ENCODE data around the gene GNG4. TPM values are rescaled to one million over a fixed set of nuclear protein-coding genes. Genes with fewer than 3 reads are reported as not detected.

The GNG4 gene
- total and polyA plus RNA-seq, 9 of the 15 experiments (the other 6 are each of a cell fraction or from before 2014, with no cell fraction given) = 0.06 to 0.58 (median 0.08) TPM; not detected in 4

GRCh38 chr1:235584973-235585372, 64.6 kb downstream of the GNG4 start (continued):
- no peak for TF ChIP-seq ZNF740 (CRISPR knock-in tag; IDR thresholded peaks at IDR 0.05)
- TF ChIP-seq ZNF740 (tag; IDR thresholded peaks at IDR 0.05) = no peak
- no peak for TF ChIP-seq DNMT1 (IDR thresholded peaks at IDR 0.05)
- TF ChIP-seq ZSCAN32 (CRISPR knock-in tag; IDR thresholded peaks at IDR 0.05) = no peak
- no peak for TF ChIP-seq ZNF217 (CRISPR knock-in tag; IDR thresholded peaks at IDR 0.05)
- no peak for TF ChIP-seq SIN3A (IDR thresholded peaks at IDR 0.05; ENCODE audit: borderline replicate concordance in 2 of 2, control insufficient read depth in 1 of 2, low read depth in 2 of 2, low read length in 2 of 2)
- TF ChIP-seq RFX7 (CRISPR knock-in tag; IDR thresholded peaks at IDR 0.05) = no peak
- no peak for TF ChIP-seq ID3 (CRISPR knock-in tag; IDR thresholded peaks at IDR 0.05)
- TF ChIP-seq ID3 (tag; IDR thresholded peaks at IDR 0.05) = no peak

GRCh38 chr1:235583511-235584001, 66.0 kb downstream of the GNG4 start:
- Histone ChIP-seq H4K20me1 (replicated peaks; ENCODE audit: control insufficient read depth, insufficient read depth, low read length) (no peaks in the 10 kb centered on the region; the same call in 1 of the 2 replicates), H3K4me2 (ENCODE audit: insufficient read depth, low read length) (no peak overlapping the region), H3K9me1 (ENCODE audit: control insufficient read depth, insufficient read depth, low read length) (no peaks in the 10 kb centered on the region), H3K9me3 (replicated peaks; ENCODE audit: control insufficient read depth, insufficient read depth, low read depth, low read length) (no peaks in the 10 kb centered on the region), H3K79me2 (ENCODE audit: control insufficient read depth, insufficient read depth, low read length) (no peaks in the 10 kb centered on the region), H3K4me3 (no peak overlapping the region), H3K4me1 (replicated peaks in 1 of 2; ENCODE audit: control insufficient read depth in 2 of 2, insufficient read depth in 2 of 2, low read length in 2 of 2) (peaks cover 6% of the 10 kb centered on the region in 2 experiments; a peak in 4 of 5 replicates), H3K36me3 (ENCODE audit: control insufficient read depth, insufficient read depth, low read length) (no peaks in the 10 kb centered on the region), H3K27ac (ENCODE audit: extremely low read depth, low read depth, low read length) (no peak overlapping the region), H3K27me3 (ENCODE audit: control insufficient read depth in 2 of 2, insufficient read depth in 2 of 2, low read length in 2 of 2) (peaks cover 22 to 35% of the 10 kb centered on the region in 2 experiments), H3K9ac (ENCODE audit: insufficient read depth in 1 of 2, low read depth in 2 of 2, low read length in 2 of 2) (no peak overlapping the region), H2AFZ (ENCODE audit: low read depth, low read length) (no peak overlapping the region)
- intact Hi-C loops (cut with micrococcal nuclease) (no loop called here), in situ Hi-C loops (cut with MboI) (no loop called here)
- peak; percentile 79 for ATAC-seq
- FAIRE-seq = no peak
- ChIA-PET POLR2A (interaction anchor here (1.0 kb wide), 1 partner anchor 14 kb away, joined by 3 read pairs; no protein-coding TSS in a partner anchor), CTCF (ENCODE audit: low intra/inter-chr PET ratio) (no interaction called here)
- no TSS peak for BruUV-seq (replicated peaks)
- DNase-seq (ENCODE audit: extremely low read depth in 1 of 4, low spot score in 3 of 4) = no peak
- WGBS (ENCODE audit: insufficient coverage, low coverage, missing lambda C conversion rate) = 0% methylated on average over 4 of the region's 4 CpGs
- TF ChIP-seq ZZZ3 (IDR thresholded peaks at IDR 0.05) = no peak
- peak; percentile 19 to 40 (median 31); a peak in 4 of 6 replicates for TF ChIP-seq CTCF (IDR thresholded peaks at IDR 0.05 in 2 of 3, conservative IDR thresholded peaks at IDR 0.05 in 1 of 3; ENCODE audit: insufficient read depth in 2 of 3, low read depth in 1 of 3, low read length in 3 of 3)
- no peak for TF ChIP-seq FOXJ3 (CRISPR knock-in tag; IDR thresholded peaks at IDR 0.05)

Measured in K562 (cell line).